ENCODE data around the gene NFYA. TPM values are rescaled to one million over a fixed set of nuclear protein-coding genes. Genes with fewer than 3 reads are reported as not detected.

The NFYA gene
- total and polyA plus RNA-seq, 4 donors: 2.2 to 28.4 (median 10.1) TPM

DNA sequence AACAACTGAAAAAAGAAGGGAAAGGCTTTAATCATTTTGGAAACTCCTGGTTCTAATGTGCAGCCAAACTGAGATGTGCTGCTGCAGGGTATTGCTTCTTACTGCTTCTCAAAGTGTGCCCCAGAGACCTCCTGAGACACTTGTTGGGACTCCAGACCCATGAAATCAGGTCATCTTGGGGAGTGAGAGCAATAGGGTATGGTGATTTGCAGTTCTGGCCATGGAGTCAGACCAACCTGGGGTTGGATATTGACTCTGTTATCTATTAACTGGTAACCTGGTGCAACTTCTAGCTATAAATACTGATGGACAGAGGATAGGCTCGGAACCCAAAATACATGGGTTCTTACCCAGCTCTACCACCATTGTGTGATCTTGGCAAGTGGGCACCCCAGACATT is 26.7 kb upstream of the NFYA start (continued):
- no peak for TF ChIP-seq HNF4G (IDR thresholded peaks at IDR 0.05)

DNA sequence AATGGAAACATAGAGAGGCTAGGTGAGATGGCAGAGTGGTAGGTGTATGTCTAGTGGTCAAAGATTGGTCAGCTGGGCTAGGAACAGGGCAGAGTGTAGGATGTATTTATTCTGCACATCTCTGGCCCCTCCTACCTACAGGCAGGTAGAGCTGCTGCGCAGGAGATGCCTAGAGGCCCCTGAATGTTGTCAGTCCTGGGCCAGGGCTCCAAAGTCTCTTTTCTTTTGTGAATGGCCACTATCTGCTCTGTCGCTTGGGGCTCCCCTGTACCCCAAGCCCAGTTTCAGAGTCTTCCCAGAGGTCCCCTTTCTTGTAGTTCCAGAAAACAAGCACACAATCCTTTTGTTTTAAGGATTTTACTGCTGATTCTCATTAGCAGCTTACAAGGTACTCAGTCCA is 25.5 kb upstream of the NFYA start:
- DNase-seq (ENCODE audit: low spot score): no peak
- WGBS: 97% methylated on average over 2 of the region's 2 CpGs
- Histone ChIP-seq H3K27ac (ENCODE audit: low read depth in 1 of 2, low read length in 2 of 2) (no peak overlapping the region), H3K9me3 (ENCODE audit: control insufficient read depth in 4 of 4, low read length in 3 of 4) (no peaks in the 10 kb centered on the region), H3K4me3 (ENCODE audit: low read depth in 1 of 3, low read length in 3 of 3) (no peak overlapping the region), H3K9ac (ENCODE audit: low read depth in 1 of 2, low read length in 2 of 2) (no peak overlapping the region), H3K36me3 (ENCODE audit: control insufficient read depth in 4 of 4, insufficient read depth in 3 of 4, low read depth in 1 of 4, low read length in 3 of 4) (no peaks in the 10 kb centered on the region), H3K27me3 (ENCODE audit: control insufficient read depth in 4 of 4, insufficient read depth in 4 of 4, low read length in 3 of 4) (no peaks in the 10 kb centered on the region), H3K4me1 (ENCODE audit: control insufficient read depth in 4 of 4, insufficient read depth in 4 of 4, low read length in 3 of 4) (peaks cover 6 to 30% (median 21%) of the 10 kb centered on the region in 4 donors)
- TF ChIP-seq HNF4A (conservative IDR thresholded peaks at IDR 0.05) (no peak), HNF4G (IDR thresholded peaks at IDR 0.05) (no peak), RAD21 (IDR thresholded peaks at IDR 0.05) (no peak), TAF1 (conservative IDR thresholded peaks at IDR 0.05) (no peak)
- TF ChIP-seq, protein P1, sequence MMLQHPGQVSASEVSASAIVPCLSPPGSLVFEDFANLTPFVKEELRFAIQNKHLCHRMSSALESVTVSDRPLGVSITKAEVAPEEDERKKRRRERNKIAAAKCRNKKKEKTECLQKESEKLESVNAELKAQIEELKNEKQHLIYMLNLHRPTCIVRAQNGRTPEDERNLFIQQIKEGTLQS (IDR thresholded peaks at IDR 0.05): no peak

GRCh38 chr6:41047745-41048732 is 24.7 kb upstream of the NFYA start:
- Histone ChIP-seq H3K27me3 (ENCODE audit: control insufficient read depth in 4 of 4, insufficient read depth in 4 of 4, low read length in 3 of 4) (no peaks in the 10 kb centered on the region), H3K9ac (ENCODE audit: low read depth in 1 of 2, low read length in 2 of 2) (no peak overlapping the region), H3K9me3 (ENCODE audit: control insufficient read depth in 4 of 4, low read length in 3 of 4) (no peaks in the 10 kb centered on the region), H3K4me3 (ENCODE audit: low read depth in 1 of 3, low read length in 3 of 3) (no peak overlapping the region), H3K36me3 (ENCODE audit: control insufficient read depth in 4 of 4, insufficient read depth in 3 of 4, low read depth in 1 of 4, low read length in 3 of 4) (no peaks in the 10 kb centered on the region), H3K4me1 (ENCODE audit: control insufficient read depth in 4 of 4, insufficient read depth in 4 of 4, low read length in 3 of 4) (peaks cover 6 to 30% (median 21%) of the 10 kb centered on the region in 4 donors), H3K27ac (ENCODE audit: low read depth in 1 of 2, low read length in 2 of 2) (no peak overlapping the region)
- TF ChIP-seq TAF1 (conservative IDR thresholded peaks at IDR 0.05) (no peak), HNF4G (IDR thresholded peaks at IDR 0.05) (no peak), HNF4A (conservative IDR thresholded peaks at IDR 0.05) (no peak), GABPA (IDR thresholded peaks at IDR 0.05 in 1 of 2, conservative IDR thresholded peaks at IDR 0.05 in 1 of 2) (no peak), EGR1 (IDR thresholded peaks at IDR 0.05; ENCODE audit: low read depth in 2 of 2) (no peak), RXRA (IDR thresholded peaks at IDR 0.05) (no peak), FOXA1 (IDR thresholded peaks at IDR 0.05) (no peak), RAD21 (IDR thresholded peaks at IDR 0.05) (no peak), JUND (IDR thresholded peaks at IDR 0.05) (no peak), FOXA2 (IDR thresholded peaks at IDR 0.05) (no peak), NR2F2 (IDR thresholded peaks at IDR 0.05) (no peak), YY1 (IDR thresholded peaks at IDR 0.05) (no peak), SP1 (IDR thresholded peaks at IDR 0.05) (no peak)
- TF ChIP-seq, protein P2, sequence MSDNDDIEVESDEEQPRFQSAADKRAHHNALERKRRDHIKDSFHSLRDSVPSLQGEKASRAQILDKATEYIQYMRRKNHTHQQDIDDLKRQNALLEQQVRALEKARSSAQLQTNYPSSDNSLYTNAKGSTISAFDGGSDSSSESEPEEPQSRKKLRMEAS (IDR thresholded peaks at IDR 0.05): no peak
- TF ChIP-seq, protein P3, sequence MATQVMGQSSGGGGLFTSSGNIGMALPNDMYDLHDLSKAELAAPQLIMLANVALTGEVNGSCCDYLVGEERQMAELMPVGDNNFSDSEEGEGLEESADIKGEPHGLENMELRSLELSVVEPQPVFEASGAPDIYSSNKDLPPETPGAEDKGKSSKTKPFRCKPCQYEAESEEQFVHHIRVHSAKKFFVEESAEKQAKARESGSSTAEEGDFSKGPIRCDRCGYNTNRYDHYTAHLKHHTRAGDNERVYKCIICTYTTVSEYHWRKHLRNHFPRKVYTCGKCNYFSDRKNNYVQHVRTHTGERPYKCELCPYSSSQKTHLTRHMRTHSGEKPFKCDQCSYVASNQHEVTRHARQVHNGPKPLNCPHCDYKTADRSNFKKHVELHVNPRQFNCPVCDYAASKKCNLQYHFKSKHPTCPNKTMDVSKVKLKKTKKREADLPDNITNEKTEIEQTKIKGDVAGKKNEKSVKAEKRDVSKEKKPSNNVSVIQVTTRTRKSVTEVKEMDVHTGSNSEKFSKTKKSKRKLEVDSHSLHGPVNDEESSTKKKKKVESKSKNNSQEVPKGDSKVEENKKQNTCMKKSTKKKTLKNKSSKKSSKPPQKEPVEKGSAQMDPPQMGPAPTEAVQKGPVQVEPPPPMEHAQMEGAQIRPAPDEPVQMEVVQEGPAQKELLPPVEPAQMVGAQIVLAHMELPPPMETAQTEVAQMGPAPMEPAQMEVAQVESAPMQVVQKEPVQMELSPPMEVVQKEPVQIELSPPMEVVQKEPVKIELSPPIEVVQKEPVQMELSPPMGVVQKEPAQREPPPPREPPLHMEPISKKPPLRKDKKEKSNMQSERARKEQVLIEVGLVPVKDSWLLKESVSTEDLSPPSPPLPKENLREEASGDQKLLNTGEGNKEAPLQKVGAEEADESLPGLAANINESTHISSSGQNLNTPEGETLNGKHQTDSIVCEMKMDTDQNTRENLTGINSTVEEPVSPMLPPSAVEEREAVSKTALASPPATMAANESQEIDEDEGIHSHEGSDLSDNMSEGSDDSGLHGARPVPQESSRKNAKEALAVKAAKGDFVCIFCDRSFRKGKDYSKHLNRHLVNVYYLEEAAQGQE (IDR thresholded peaks at IDR 0.05): no peak
- TF ChIP-seq, protein P4, sequence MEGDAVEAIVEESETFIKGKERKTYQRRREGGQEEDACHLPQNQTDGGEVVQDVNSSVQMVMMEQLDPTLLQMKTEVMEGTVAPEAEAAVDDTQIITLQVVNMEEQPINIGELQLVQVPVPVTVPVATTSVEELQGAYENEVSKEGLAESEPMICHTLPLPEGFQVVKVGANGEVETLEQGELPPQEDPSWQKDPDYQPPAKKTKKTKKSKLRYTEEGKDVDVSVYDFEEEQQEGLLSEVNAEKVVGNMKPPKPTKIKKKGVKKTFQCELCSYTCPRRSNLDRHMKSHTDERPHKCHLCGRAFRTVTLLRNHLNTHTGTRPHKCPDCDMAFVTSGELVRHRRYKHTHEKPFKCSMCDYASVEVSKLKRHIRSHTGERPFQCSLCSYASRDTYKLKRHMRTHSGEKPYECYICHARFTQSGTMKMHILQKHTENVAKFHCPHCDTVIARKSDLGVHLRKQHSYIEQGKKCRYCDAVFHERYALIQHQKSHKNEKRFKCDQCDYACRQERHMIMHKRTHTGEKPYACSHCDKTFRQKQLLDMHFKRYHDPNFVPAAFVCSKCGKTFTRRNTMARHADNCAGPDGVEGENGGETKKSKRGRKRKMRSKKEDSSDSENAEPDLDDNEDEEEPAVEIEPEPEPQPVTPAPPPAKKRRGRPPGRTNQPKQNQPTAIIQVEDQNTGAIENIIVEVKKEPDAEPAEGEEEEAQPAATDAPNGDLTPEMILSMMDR (IDR thresholded peaks at IDR 0.05; ENCODE audit: low read depth, low read length, missing input control): no peak
- TF ChIP-seq, protein P5, sequence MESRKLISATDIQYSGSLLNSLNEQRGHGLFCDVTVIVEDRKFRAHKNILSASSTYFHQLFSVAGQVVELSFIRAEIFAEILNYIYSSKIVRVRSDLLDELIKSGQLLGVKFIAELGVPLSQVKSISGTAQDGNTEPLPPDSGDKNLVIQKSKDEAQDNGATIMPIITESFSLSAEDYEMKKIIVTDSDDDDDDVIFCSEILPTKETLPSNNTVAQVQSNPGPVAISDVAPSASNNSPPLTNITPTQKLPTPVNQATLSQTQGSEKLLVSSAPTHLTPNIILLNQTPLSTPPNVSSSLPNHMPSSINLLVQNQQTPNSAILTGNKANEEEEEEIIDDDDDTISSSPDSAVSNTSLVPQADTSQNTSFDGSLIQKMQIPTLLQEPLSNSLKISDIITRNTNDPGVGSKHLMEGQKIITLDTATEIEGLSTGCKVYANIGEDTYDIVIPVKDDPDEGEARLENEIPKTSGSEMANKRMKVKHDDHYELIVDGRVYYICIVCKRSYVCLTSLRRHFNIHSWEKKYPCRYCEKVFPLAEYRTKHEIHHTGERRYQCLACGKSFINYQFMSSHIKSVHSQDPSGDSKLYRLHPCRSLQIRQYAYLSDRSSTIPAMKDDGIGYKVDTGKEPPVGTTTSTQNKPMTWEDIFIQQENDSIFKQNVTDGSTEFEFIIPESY (IDR thresholded peaks at IDR 0.05): no peak
- TF ChIP-seq, protein P1 (IDR thresholded peaks at IDR 0.05): no peak
- DNase-seq (ENCODE audit: low spot score): no peak
- 87% methylated on average over 9 of the region's 9 CpGs for WGBS
